SKM-1 (cell line): ENCODE measurements around the gene HECW1.
"Not testable (repeated sequence)": the region's sequence is repeated elsewhere in the genome, so short reads cannot be mapped to it uniquely, and the experiment has no call there.

Source experiments
- DNase-seq: peaks from one replicate; lab custom pipeline; 2025; ENCODE audit not compliant: unreplicated experiment; lab: John Stamatoyannopoulos, UW

The HECW1 gene

DNA sequence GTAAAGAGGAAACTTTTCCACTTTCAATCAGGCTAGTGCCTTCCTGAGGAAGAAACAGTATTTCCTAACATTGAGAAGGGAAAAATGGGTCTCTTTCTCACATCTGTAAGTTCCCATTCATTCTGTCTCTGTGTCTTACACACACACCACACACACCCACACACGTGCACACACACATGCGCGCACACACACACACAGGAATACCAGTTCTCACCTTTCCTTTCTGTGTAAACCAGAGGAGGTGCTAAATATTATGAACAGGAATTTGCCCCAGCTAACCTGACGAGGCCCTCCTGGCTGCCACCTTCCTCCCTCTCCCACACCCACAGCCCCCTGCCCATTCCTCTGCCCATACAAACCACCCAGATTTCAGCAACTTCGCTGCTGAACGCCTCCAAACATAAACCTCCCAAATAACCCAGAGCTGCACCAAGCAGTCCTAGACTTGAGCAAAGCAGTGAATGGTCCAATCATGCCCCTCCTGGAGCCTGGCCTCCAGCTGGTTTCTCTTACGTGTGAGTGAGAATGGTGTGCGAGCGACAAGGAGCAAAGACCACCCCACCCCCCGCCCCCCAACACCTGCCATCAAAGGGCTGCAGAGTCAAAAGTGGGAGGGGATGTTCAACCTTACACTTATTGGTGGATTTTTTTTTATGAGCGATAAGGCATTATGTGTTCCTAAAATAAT lies 190.5 kb downstream of the HECW1 start:
- no peak for DNase-seq

GRCh38 chr7:43303740-43304241 lies 191.3 kb downstream of the HECW1 start:
- no peak for DNase-seq

- DNase-seq, result no peak
Measured at GRCh38 chr7:43306404-43306803, 194.0 kb downstream of the HECW1 start.

GRCh38 chr7:43307522-43307921 lies 195.1 kb downstream of the HECW1 start:
- DNase-seq, result no peak

GRCh38 chr7:43308913-43309705 lies 196.7 kb downstream of the HECW1 start:
- DNase-seq, result no peak

GRCh38 chr7:43309706-43310022 lies 197.2 kb downstream of the HECW1 start:
- DNase-seq, result no peak

GRCh38 chr7:43311052-43311451 lies 198.6 kb downstream of the HECW1 start:
- no peak for DNase-seq

DNA sequence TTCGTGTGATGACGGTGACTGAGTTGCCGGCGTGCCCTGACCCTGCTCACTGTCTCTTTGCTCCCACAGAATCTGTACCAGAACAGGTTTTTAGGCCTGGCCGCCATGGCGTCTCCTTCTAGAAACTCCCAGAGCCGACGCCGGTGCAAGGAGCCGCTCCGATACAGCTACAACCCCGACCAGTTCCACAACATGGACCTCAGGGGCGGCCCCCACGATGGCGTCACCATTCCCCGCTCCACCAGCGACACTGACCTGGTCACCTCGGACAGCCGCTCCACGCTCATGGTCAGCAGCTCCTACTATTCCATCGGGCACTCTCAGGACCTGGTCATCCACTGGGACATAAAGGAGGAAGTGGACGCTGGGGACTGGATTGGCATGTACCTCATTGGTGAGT lies 199.2 kb downstream of the HECW1 start:
- no peak for DNase-seq

DNA sequence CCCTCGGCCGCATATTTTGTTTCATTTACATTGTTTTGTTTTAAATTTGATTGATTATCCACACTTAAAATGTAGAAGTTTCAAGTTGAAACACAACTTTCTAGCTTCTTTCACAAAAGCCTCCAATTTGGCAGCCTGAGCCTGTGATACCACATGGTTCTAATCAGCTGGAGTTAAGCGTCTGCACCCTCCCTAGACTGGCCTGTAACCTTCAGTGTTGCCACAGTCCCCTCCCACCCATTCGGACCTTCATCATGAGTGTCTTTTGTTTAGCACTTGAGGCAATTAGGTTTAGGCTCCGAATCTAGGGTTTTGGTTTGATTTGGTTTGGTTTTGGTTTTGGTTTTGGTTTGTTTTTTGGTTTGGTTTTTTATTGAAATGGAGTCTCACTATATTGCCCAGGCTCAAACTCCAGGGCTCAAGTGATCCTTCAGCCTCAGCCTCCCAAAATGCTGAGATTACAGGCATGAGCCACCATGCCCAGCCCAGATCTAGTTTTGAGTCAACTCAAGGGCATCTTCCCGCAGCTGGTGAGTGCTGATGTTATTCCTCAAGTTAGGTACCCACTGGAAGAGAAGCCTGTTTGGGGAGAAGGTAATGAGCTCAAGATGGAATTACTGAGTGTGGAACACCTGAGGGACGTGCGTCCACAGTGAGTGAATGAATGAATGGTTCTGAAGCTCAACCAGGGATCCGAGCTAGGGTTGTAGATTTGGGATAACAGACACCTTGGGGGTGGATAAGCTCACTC lies 201.4 kb downstream of the HECW1 start:
- no peak for DNase-seq

GRCh38 chr7:43314379-43315158 lies 202.1 kb downstream of the HECW1 start:
- no peak for DNase-seq

DNA sequence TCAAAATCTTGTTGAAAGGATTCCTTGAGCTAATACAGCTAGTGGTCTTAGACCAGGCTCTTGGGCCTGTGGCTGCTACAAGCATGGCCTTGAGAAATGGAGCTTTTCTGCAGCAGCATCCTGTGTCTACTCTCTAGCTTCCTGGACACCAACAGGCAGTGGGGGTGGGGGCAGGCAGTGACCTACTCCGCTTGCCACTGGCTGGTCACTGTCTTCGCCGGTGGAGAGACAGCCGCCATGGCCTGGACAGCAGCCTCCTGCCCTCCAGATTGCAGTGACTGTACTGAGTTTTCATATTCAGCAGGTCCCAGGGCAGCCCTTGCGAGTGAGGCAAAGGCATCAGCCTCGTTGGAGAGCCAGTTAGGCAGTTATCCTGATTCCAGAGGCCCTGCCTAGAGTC lies 204.6 kb downstream of the HECW1 start:
- DNase-seq, result no peak

GRCh38 chr7:43318188-43318770 lies 205.8 kb downstream of the HECW1 start:
- no peak for DNase-seq

DNA sequence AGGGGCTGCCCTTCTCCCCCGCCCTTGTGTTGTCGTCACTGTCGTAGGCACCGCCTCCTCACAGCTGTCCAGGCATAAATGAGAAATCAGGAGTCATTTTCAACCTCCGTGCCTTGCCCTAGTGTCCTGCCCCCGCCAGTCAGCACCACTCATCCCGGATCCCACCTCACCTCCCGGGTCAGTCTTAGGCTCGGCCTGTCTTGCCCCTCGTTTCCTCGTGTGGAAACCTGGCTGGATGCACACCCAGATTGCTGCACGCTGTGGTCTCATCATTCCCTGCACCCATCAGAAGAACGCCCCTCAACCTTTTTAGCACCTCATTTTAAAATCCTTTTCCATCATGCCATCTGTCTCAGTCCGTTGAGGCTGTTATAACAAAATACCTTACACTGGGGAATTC lies 213.1 kb downstream of the HECW1 start:
- no peak for DNase-seq

DNA sequence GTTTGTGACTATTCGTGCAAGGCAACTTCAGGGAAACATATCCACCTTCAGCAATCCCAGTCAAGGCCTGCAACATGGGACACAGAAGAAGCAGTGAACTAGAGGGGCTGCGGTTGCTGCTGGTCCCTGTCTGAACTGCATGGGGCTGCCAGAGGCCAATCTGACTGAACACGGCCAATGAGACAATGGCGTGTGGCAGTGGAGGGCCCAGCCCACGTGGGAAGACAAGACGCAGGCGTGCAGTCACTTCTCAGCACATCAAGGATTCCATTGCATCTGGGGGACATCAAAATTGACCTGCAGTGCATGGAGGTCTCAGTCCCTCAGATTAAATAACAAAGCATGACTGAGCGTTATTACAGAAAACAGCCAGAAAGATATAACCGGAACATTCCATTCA lies 215.9 kb downstream of the HECW1 start:
- DNase-seq, result no peak

DNA sequence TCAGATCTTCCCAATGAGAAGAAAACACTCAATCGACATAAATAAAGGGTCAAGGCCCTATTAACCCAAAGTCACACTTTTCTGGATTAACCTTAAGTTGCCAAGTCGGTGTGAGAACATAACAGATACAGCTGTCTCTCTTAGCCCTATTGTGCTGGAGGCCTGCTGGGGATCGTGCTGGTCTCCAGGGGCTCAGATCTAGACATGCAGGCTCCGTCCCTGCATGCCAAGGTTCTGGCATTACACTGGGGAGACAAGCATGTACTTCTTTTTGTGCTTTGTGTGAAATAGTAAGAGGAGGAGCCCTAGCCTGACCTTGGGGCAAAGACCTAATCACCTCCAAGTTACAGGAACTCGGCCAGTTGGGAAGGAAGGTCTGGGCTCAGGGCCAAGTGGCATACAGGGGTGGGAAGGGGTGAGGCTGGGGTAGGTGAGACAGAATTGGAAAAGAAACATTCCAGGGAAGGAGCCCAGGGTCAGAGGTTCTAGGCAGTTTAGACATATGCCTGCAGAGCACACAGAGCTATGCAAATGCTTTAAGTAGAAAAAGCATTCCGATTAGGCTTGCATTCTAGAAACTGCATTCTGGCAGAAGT lies 216.4 kb downstream of the HECW1 start:
- DNase-seq, result no peak

DNA sequence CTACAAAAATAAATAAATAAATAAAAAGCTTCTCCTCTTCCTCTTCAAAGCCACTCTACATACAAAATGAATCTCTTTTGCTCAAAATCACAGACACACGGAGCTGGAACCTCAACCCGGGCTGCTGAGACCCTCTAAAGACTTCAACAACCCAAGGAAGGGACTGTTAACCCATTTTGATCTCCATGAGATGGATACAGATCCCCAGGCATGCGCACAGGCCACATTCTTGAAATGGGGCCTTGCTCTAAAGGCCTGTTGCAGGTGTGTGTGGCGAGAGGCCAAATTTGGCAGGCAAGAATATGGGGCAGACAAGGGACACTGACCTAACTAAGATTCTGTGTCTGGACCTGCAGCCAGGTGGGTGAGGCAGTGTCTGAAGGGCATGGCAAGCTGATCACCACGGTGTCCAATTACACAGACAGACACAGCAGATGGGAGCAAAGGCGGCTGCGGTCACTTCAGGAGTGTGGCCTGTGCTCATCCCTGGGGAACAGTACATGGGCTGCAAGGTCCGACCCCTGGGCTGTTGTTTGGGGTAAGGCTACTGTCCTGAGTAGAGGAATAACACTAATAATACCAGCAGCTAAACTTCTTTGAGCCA lies 219.8 kb downstream of the HECW1 start:
- no peak for DNase-seq

GRCh38 chr7:43337191-43337590 lies 224.7 kb downstream of the HECW1 start:
- DNase-seq, result no peak

GRCh38 chr7:43337811-43338210 lies 225.4 kb downstream of the HECW1 start:
- no peak for DNase-seq

GRCh38 chr7:43341132-43341531 lies 228.7 kb downstream of the HECW1 start:
- DNase-seq, result no peak

- not testable (repeated sequence) for DNase-seq
Measured at GRCh38 chr7:43343417-43343816, 231.0 kb downstream of the HECW1 start.
